Measurements from ENCODE around the gene SLC10A4. TPM values are rescaled to one million over a fixed set of nuclear protein-coding genes. Genes with fewer than 3 reads are reported as not detected.
"Not testable (repeated sequence)": the region's sequence is repeated elsewhere in the genome, so short reads cannot be mapped to it uniquely, and the experiment has no call there.

SLC10A4 gene
- total RNA-seq, 4 donors from 2014 or later = 0.38 TPM; not detected in 3

GRCh38 chr4:48446642-48447041 is 36.5 kb upstream of the SLC10A4 start:
- Histone ChIP-seq H3K9me3 (no peaks in the 10 kb centered on the region), H3K4me3 (no peak overlapping the region), H3K36me3 (no peaks in the 10 kb centered on the region), H3K27me3 (no peaks in the 10 kb centered on the region), H3K4me1 (no peaks in the 10 kb centered on the region), H3K27ac (no peak overlapping the region)
- no peak for TF ChIP-seq CTCF (IDR thresholded peaks at IDR 0.05)
- TF ChIP-seq POLR2A (IDR thresholded peaks at IDR 0.05) = no peak
- no peak for DNase-seq
- WGBS, 2 donors = 72 to 85% methylated on average over 1 of the region's 1 CpG
- intact Hi-C loops (cut with DNase I) = no loop called here

GRCh38 chr4:48449151-48449550 is 34.0 kb upstream of the SLC10A4 start:
- intact Hi-C loops (cut with DNase I) = no loop called here
- 80 to 86% methylated on average over 6 to 10 of the region's 10 CpGs for WGBS, 2 donors
- no peak overlapping the region for H3K4me3 ChIP-seq

GRCh38 chr4:48450740-48451139 is 32.4 kb upstream of the SLC10A4 start:
- WGBS, 2 donors = 87 to 98% methylated on average over 3 of the region's 3 CpGs
- no peak for TF ChIP-seq POLR2A (IDR thresholded peaks at IDR 0.05)
- no peak for TF ChIP-seq CTCF (IDR thresholded peaks at IDR 0.05)

More at GRCh38 chr4:48449151-48449550, 34.0 kb upstream of the SLC10A4 start:
- no peak for DNase-seq
- H3K27ac ChIP-seq = no peak overlapping the region
- TF ChIP-seq POLR2A (IDR thresholded peaks at IDR 0.05) (no peak), CTCF (IDR thresholded peaks at IDR 0.05) (no peak)
- no peaks in the 10 kb centered on the region for H3K9me3 ChIP-seq
- no peaks in the 10 kb centered on the region for H3K27me3 ChIP-seq
- H3K4me1 ChIP-seq = no peaks in the 10 kb centered on the region
- no peaks in the 10 kb centered on the region for H3K36me3 ChIP-seq

GRCh38 chr4:48451656-48452055 is 31.5 kb upstream of the SLC10A4 start:
- H3K27ac ChIP-seq; H3K36me3 ChIP-seq; intact Hi-C loops (cut with DNase I); H3K4me3 ChIP-seq; DNase-seq; H3K9me3 ChIP-seq; H3K4me1 ChIP-seq; H3K27me3 ChIP-seq: not testable (repeated sequence)
- 81 to 83% methylated on average over 3 of the region's 3 CpGs for WGBS, 2 donors

More at GRCh38 chr4:48450740-48451139, 32.4 kb upstream of the SLC10A4 start:
- no peaks in the 10 kb centered on the region for H3K4me1 ChIP-seq
- no peaks in the 10 kb centered on the region for H3K27me3 ChIP-seq
- no peaks in the 10 kb centered on the region for H3K9me3 ChIP-seq
- no peak overlapping the region for H3K4me3 ChIP-seq
- DNase-seq = no peak
- H3K36me3 ChIP-seq = no peaks in the 10 kb centered on the region
- intact Hi-C loops (cut with DNase I) = no loop called here
- no peak overlapping the region for H3K27ac ChIP-seq

GRCh38 chr4:48454591-48454990 is 28.6 kb upstream of the SLC10A4 start:
- TF ChIP-seq POLR2A (IDR thresholded peaks at IDR 0.05) (no peak), CTCF (IDR thresholded peaks at IDR 0.05) (no peak)
- Histone ChIP-seq H3K4me1 (no peaks in the 10 kb centered on the region), H3K27me3 (no peaks in the 10 kb centered on the region), H3K9me3 (no peaks in the 10 kb centered on the region), H3K36me3 (no peaks in the 10 kb centered on the region), H3K4me3 (no peak overlapping the region), H3K27ac (no peak overlapping the region)
- no peak for DNase-seq
- 89 to 93% methylated on average over 2 of the region's 2 CpGs for WGBS, 2 donors
- intact Hi-C loops (cut with DNase I) = no loop called here

GRCh38 chr4:48461000-48461399 is 22.1 kb upstream of the SLC10A4 start:
- H3K4me3 ChIP-seq = no peak overlapping the region
- TF ChIP-seq CTCF (IDR thresholded peaks at IDR 0.05) = no peak
- no peak for TF ChIP-seq POLR2A (IDR thresholded peaks at IDR 0.05)
- H3K27me3 ChIP-seq = no peaks in the 10 kb centered on the region
- intact Hi-C loops (cut with DNase I) = no loop called here
- no peak for DNase-seq
- H3K36me3 ChIP-seq = no peaks in the 10 kb centered on the region
- H3K9me3 ChIP-seq = peaks cover 0 to 4% (median 0%) of the 10 kb centered on the region in 3 donors
- no peak overlapping the region for H3K27ac ChIP-seq
- H3K4me1 ChIP-seq = no peaks in the 10 kb centered on the region
